Tibial artery (tissue), 4 donors: ENCODE data around the gene PLEKHM1.

Experiments used
- DNase-seq, 2 donors: peaks; one replicate each; pipeline ENCODE4 v3.0.0-alpha.2; 2019
- H3K27ac ChIP-seq, 2 donors: fragments of 200-600 bp; sonication (generic) in 1 of 2; 1 replicate in 1 of 2; 2 replicates in 1 of 2; pipeline ENCODE4 v1.5.1; 2018 to 2019; ENCODE audit warnings: mild to moderate bottlenecking in 1 of 2
- H3K27me3 ChIP-seq, 2 donors: fragments of 200-600 bp; sonication (generic) in 1 of 2; one replicate each; pipeline versions ENCODE4 v1.5.1 to v1.6.0; 2016 to 2019
- H3K36me3 ChIP-seq, 3 donors: fragments of 200-600 bp; sonication (generic) in 2 of 3; one replicate each; pipeline ENCODE4 v1.5.1; 2016 to 2019; ENCODE audit warnings: mild to moderate bottlenecking in 2 of 3
- H3K4me1 ChIP-seq, 4 donors: fragments of 200-600 bp; sonication (generic) in 2 of 4; 1 replicate in 3 of 4; 2 replicates in 1 of 4; pipeline ENCODE4 v1.5.1; 2016 to 2019
- H3K4me3 ChIP-seq, 2 donors: fragments of 200-600 bp; sonication (generic) in 1 of 2; 1 replicate in 1 of 2; 2 replicates in 1 of 2; pipeline ENCODE4 v1.5.1; 2018 to 2019; ENCODE audit warnings: mild to moderate bottlenecking in 2 of 2
- H3K9me3 ChIP-seq, 3 donors: fragments of 200-600 bp; sonication (generic) in 1 of 3; one replicate each; pipeline ENCODE4 v1.5.1; 2016 to 2019
- CTCF ChIP-seq, 2 experiments: fragments of 200-600 bp in 1 of 2; fragments of 450-650 bp in 1 of 2; IDR thresholded peaks; one replicate each; pipeline ENCODE4 v1.5.1; 2017 to 2019; ENCODE audit warnings: antibody characterized with exemption in 2 of 2, mild to moderate bottlenecking in 1 of 2, moderate library complexity in 1 of 2
- intact Hi-C: fragments of 100-400 bp; cut with DNase I; formaldehyde crosslinking; loops from one replicate; pipeline ENCODE4 v1.15.0; 2023; ENCODE audit warnings: low total_unique reads

The PLEKHM1 gene

GRCh38 chr17:45402916-45403315 is 87.6 kb downstream of the PLEKHM1 start:
- peaks cover 0 to 49% (median 29%) of the 10 kb centered on the region in 3 donors for H3K36me3 ChIP-seq
- H3K4me1 ChIP-seq = peaks cover 0 to 9% (median 7%) of the 10 kb centered on the region in 4 donors
- H3K27ac ChIP-seq = no peak overlapping the region
- H3K9me3 ChIP-seq = no peaks in the 10 kb centered on the region
- intact Hi-C loops = no loop called here
- H3K4me3 ChIP-seq = no peak overlapping the region
- no peak for TF ChIP-seq CTCF (IDR thresholded peaks at IDR 0.05)
- H3K27me3 ChIP-seq = peaks cover 0 to 5% of the 10 kb centered on the region in 2 donors
- DNase-seq = no peak

GRCh38 chr17:45398800-45399199 is 91.7 kb downstream of the PLEKHM1 start:
- peaks cover 0 to 14% (median 9%) of the 10 kb centered on the region in 4 donors for H3K4me1 ChIP-seq
- intact Hi-C loops = no loop called here
- peaks cover 0 to 67% (median 21%) of the 10 kb centered on the region in 3 donors for H3K36me3 ChIP-seq
- no peak for DNase-seq
- H3K27me3 ChIP-seq = peaks cover 0 to 3% of the 10 kb centered on the region in 2 donors
- no peak for TF ChIP-seq CTCF (IDR thresholded peaks at IDR 0.05)
- H3K9me3 ChIP-seq = no peaks in the 10 kb centered on the region
- no peak overlapping the region for H3K4me3 ChIP-seq
- H3K27ac ChIP-seq = no peak overlapping the region

GRCh38 chr17:45397796-45398195 is 92.7 kb downstream of the PLEKHM1 start:
- intact Hi-C loops = no loop called here
- Histone ChIP-seq H3K36me3 (peaks cover 0 to 57% (median 12%) of the 10 kb centered on the region in 3 donors), H3K4me1 (peaks cover 0 to 14% (median 9%) of the 10 kb centered on the region in 4 donors), H3K9me3 (no peaks in the 10 kb centered on the region), H3K27me3 (peaks cover 0 to 3% of the 10 kb centered on the region in 2 donors), H3K27ac (no peak overlapping the region), H3K4me3 (no peak overlapping the region)
- no peak for DNase-seq
- TF ChIP-seq CTCF (IDR thresholded peaks at IDR 0.05) = no peak

- Histone ChIP-seq H3K36me3 (peaks cover 0 to 46% (median 4%) of the 10 kb centered on the region in 3 donors), H3K4me3 (no peak overlapping the region), H3K4me1 (peaks cover 0 to 14% (median 9%) of the 10 kb centered on the region in 4 donors), H3K27ac (no peak overlapping the region), H3K9me3 (no peaks in the 10 kb centered on the region), H3K27me3 (peaks cover 0 to 5% of the 10 kb centered on the region in 2 donors)
- intact Hi-C loops = no loop called here
- DNase-seq = no peak
- TF ChIP-seq CTCF (IDR thresholded peaks at IDR 0.05) = no peak
Measured at GRCh38 chr17:45396496-45397205, 93.9 kb downstream of the PLEKHM1 start.

- no peak overlapping the region for H3K27ac ChIP-seq
- H3K27me3 ChIP-seq = peaks cover 0 to 12% of the 10 kb centered on the region in 2 donors
- peaks cover 0 to 37% (median 4%) of the 10 kb centered on the region in 3 donors for H3K36me3 ChIP-seq
- no peaks in the 10 kb centered on the region for H3K9me3 ChIP-seq
- no peak for DNase-seq
- TF ChIP-seq CTCF (IDR thresholded peaks at IDR 0.05) = no peak
- intact Hi-C loops = no loop called here
- H3K4me3 ChIP-seq = peak overlapping the region; percentile 21 to 28
- peaks cover 0 to 14% (median 9%) of the 10 kb centered on the region in 4 donors for H3K4me1 ChIP-seq
Measured at GRCh38 chr17:45395569-45396415, 94.7 kb downstream of the PLEKHM1 start.
